Measurements from ENCODE around the gene FBF1. TPM values are rescaled to one million over a fixed set of nuclear protein-coding genes. Genes with fewer than 3 reads are reported as not detected.

The FBF1 gene
- total and polyA plus RNA-seq, 9 of the 15 experiments (the other 6 are each of a cell fraction or from before 2014, with no cell fraction given): 0.46 to 14.9 (median 7.5) TPM

- TF ChIP-seq RBFOX2 (IDR thresholded peaks at IDR 0.05; ENCODE audit: low read depth, low read length) (peak; percentile 87), KHSRP (IDR thresholded peaks at IDR 0.05) (no peak), KDM1A (IDR thresholded peaks at IDR 0.05) (no peak), SREBF2 (CRISPR knock-in tag; IDR thresholded peaks at IDR 0.05) (no peak), CTCF (IDR thresholded peaks at IDR 0.05 in 2 of 3, conservative IDR thresholded peaks at IDR 0.05 in 1 of 3; ENCODE audit: insufficient read depth in 2 of 3, low read depth in 1 of 3, low read length in 3 of 3) (peak; percentile 41 to 88 (median 69); a peak in 5 of 6 replicates), FIP1L1 (IDR thresholded peaks at IDR 0.05; ENCODE audit: low read depth, low read length, poor library complexity, severe bottlenecking) (peak; percentile 53), FOXK2 (conservative IDR thresholded peaks at IDR 0.05 in 1 of 2, IDR thresholded peaks at IDR 0.05 in 1 of 2; ENCODE audit: low read depth in 2 of 2) (no peak), NEUROD1 (IDR thresholded peaks at IDR 0.05; ENCODE audit: borderline replicate concordance, low read depth, low read length, partially characterized antibody) (no peak), MXD1 (CRISPR knock-in tag; IDR thresholded peaks at IDR 0.05; ENCODE audit: borderline replicate concordance, poor library complexity, severe bottlenecking) (no peak), GATAD2A (IDR thresholded peaks at IDR 0.05) (no peak), SMARCE1 (IDR thresholded peaks at IDR 0.05) (no peak), ZBTB43 (CRISPR knock-in tag; IDR thresholded peaks at IDR 0.05) (no peak), L3MBTL2 (IDR thresholded peaks at IDR 0.05) (peak; percentile 67), GABPA (tag; conservative IDR thresholded peaks at IDR 0.05; ENCODE audit: low read depth) (peak; percentile 51; the same call in 1 of the 2 replicates), NR2F6 (CRISPR knock-in tag; IDR thresholded peaks at IDR 0.05) (no peak), SAFB2 (IDR thresholded peaks at IDR 0.05; ENCODE audit: borderline replicate concordance, low read depth, low read length, severe bottlenecking) (no peak), E2F5 (CRISPR knock-in tag; IDR thresholded peaks at IDR 0.05) (no peak), MEF2D (tag; conservative IDR thresholded peaks at IDR 0.05; ENCODE audit: low read depth) (no peak), ATF7 (IDR thresholded peaks at IDR 0.05) (peak; percentile 71; the same call in 1 of the 2 replicates), CAMTA2 (CRISPR knock-in tag; conservative IDR thresholded peaks at IDR 0.05) (no peak), ZNF589 (CRISPR knock-in tag; IDR thresholded peaks at IDR 0.05; ENCODE audit: low read depth) (no peak), TCF3 (CRISPR knock-in tag; IDR thresholded peaks at IDR 0.05) (no peak; the same call in 1 of the 2 replicates), ZC3H11A (IDR thresholded peaks at IDR 0.05; ENCODE audit: low read depth, low read length) (no peak), MAFK (IDR thresholded peaks at IDR 0.05; ENCODE audit: low read length) (no peak), EGR1 (conservative IDR thresholded peaks at IDR 0.05) (no peak), SLC30A9 (CRISPR knock-in tag; IDR thresholded peaks at IDR 0.05) (no peak)
Observed at GRCh38 chr17:75896415-75897159, 44.3 kb downstream of the FBF1 start, which contains the start of gene TRIM65 (continued).
